NB4 (cell line): ENCODE results near the gene MSI1.

Experiments used
- CTCF ChIP-seq: IDR thresholded peaks from one replicate; pipeline ENCODE4 v1.5.1; 2012; ENCODE audit warnings: low read depth, low read length
- MAX ChIP-seq: IDR thresholded peaks from 2 replicates; pipeline ENCODE4 v1.6.1; 2011; ENCODE audit warnings: low read depth, low read length

- TF ChIP-seq CTCF (no peak), MAX (no peak)
These were observed 808 bp downstream of the MSI1 start for GRCh38 chr12:120367924-120368788.
